GM12864 (cell line): Measurements from ENCODE around the gene EIF5AL1.
"Not testable (repeated sequence)": the region's sequence is repeated elsewhere in the genome, so short reads cannot be mapped to it uniquely, and the experiment has no call there.

ENCODE experiments used
- DNase-seq: peaks from one replicate; pipeline ENCODE4 v3.0.0-alpha.2; 2011; ENCODE audit warnings: low read depth
- H3K4me3 ChIP-seq: 2 replicates; pipeline ENCODE4 v1.5.1; 2011; ENCODE audit warnings: mild to moderate bottlenecking, low read depth, low read length, control low read depth
- TF ChIP-seq, protein P1 (sequence below): IDR thresholded peaks from 2 replicates; pipeline ENCODE4 v1.5.1; 2011; ENCODE audit warnings: low read depth, mild to moderate bottlenecking, moderate library complexity, low read length, control low read depth, inconsistent platforms; ENCODE audit errors: missing control alignments

The EIF5AL1 gene

DNA sequence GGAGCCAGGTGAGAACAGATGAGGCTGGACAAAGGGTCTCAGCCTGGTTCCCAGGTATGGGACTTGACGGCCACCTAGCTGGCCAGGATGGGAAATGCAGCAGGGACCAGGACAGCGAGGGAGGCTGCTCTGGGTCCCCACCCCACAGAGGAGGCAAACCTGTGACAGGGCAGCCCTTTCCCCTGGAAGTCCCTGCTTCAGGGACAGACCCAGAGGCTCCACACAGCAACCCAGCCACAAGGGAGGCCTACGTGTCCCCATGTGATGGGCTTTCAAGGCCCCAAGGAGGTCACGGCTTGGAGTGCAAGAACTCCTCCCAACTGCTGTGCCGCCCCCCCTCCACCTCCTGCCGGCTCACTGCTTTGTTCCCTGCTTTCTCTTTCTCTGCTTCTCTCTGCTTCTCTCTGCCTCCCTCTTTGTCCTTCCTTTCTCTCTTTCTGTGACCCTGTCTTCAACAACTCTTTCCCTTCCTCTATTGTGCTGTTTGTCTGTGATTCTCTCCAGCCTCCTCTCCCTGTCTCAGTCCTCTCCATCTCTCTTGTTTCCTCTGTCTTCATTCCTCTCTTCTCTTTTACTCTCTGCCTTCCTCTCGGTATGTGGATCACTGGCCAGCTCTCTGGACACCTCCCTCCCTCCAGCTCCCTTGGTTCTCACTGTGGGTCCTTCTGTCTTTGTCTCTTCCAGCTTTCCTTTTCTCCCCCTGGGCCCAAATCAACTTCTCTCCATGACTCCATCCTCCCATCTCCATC lies 9.6 kb upstream of the EIF5AL1 start:
- DNase-seq: no peak
- TF ChIP-seq, protein P1, sequence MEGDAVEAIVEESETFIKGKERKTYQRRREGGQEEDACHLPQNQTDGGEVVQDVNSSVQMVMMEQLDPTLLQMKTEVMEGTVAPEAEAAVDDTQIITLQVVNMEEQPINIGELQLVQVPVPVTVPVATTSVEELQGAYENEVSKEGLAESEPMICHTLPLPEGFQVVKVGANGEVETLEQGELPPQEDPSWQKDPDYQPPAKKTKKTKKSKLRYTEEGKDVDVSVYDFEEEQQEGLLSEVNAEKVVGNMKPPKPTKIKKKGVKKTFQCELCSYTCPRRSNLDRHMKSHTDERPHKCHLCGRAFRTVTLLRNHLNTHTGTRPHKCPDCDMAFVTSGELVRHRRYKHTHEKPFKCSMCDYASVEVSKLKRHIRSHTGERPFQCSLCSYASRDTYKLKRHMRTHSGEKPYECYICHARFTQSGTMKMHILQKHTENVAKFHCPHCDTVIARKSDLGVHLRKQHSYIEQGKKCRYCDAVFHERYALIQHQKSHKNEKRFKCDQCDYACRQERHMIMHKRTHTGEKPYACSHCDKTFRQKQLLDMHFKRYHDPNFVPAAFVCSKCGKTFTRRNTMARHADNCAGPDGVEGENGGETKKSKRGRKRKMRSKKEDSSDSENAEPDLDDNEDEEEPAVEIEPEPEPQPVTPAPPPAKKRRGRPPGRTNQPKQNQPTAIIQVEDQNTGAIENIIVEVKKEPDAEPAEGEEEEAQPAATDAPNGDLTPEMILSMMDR: no peak
- no peak overlapping the region for H3K4me3 ChIP-seq

DNA sequence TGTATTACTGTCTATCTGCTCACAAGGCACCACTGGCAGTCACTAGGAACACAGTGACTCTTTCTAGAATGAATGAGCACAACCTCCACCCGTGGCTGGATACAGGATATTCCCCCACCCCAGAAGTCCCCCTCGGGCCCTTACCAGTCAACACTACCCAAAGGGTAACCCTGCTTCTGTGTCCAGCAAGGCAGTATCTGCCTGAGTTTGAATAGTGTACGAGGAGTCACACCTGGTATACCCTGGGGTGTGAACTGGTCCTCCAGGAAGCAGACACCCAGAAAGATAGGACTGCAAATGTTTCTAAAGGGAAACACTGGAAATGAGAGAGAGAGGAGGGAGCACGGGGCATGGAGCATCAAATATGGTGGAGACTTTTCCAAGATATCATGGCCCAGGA lies 8.5 kb upstream of the EIF5AL1 start:
- H3K4me3 ChIP-seq, DNase-seq: not testable (repeated sequence)

DNA sequence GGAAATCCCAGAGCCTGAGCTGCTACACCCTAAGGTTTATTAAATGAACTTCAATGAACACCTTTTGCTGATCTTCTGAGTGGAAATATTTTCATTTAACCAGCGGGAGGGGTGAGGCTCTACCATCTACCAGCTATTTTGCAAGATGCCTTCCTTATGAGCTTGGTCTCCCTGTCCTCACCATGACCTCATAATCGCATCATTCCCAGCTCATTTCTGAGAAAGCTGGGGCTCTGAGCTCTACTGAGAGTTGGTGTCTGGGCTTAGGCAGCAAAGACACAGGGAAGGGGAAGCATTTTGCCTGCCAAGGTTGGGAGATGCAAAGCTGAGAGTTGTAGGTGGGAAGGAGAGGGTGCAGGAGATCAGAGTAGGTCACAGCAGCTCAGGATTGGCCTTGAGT lies 7.8 kb upstream of the EIF5AL1 start:
- H3K4me3 ChIP-seq, DNase-seq: not testable (repeated sequence)

DNA sequence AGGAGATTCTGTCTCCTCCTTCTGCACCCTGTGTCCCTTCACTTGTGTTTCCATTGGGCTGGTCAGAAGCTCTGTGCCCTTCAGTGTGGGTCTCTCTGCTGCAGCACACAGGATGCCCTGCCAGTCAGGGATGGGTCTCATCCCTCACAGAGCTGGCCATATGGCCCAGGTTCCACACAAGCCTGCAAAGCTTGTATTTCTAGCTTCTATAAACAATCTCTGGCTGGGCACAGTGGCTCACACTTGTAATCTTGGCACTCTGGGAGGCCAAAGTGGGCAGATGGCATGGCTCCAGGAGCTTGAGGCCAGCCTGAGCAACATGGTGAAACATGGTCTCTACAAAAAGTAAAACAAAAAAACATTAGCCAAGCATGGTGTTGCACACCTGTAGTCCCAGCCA lies 7.0 kb upstream of the EIF5AL1 start:
- not testable (repeated sequence) for DNase-seq, H3K4me3 ChIP-seq

DNA sequence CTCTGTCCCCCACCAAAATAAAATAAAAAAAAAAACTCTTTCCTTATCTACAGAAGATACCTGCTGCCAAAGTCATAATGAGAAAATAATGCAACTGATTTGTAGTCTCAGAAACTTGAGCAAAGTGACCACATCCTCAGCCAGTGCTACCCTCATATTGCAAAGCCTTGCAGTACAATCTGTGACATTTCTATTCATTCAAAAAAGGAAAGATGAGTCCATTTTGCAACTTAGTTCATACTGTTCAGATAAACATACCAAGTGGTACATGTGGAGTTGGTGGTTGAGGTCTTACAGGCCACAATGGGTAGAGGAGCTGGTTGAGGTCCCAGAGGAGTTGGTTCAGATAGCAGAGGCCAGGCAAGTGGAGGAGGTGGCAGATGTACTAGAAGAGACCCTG lies 6.5 kb upstream of the EIF5AL1 start:
- H3K4me3 ChIP-seq: no peak overlapping the region
- TF ChIP-seq, protein P1: no peak
- no peak for DNase-seq

DNA sequence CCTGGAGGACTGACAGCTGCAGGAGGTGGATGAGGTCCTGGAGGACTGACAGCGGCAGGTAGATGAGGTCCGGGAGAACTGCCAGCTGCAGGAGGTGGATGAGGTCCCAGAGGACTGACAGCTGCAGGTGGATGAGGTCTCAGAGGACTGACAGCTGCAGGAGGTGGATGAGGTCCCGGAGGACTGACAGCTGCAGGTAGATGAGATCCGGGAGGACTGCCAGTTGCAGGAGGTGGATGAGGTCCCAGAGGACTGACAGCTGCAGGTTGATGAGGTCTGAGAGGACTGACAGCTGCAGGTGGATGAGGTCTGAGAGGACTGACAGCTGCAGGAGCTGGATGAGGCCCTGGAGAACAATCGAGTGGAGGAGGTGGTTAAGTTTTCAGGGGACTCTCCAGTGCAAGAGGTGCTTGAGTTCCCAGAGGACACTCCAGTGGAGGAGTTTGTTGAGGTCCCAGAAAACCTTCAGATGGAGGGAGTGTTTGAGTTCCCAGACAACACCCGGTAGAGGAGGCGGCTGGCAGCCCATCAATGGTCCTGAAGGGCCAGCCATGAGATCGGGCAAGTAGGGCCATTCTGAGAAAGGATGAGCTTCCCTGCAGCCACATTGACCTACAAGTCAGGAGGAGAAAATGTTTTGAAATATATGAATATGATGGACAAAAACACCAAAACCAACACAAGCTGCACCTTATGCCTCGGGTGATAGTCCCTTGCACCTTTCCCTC lies 4.7 kb upstream of the EIF5AL1 start:
- no peak overlapping the region for H3K4me3 ChIP-seq
- DNase-seq: no peak
- TF ChIP-seq, protein P1: no peak

DNA sequence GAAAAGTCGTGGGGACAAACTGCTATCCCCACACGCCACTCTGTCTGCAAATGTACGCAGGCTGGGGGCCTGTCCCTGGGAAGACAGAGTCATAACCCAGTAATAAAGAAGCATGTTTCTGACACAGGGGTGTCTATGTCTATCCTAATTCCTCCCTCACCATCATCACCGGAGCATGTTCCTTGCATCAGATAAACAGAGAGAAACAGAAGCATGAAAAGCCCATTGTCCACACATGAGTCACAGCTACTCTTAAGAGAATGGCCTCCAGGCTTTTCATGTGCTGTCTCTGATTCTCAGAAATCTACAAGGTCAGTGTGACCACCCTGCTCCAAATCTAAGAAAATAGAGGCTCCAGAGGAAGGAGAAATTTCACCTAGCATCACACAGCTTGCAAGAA lies 4.1 kb upstream of the EIF5AL1 start:
- DNase-seq, H3K4me3 ChIP-seq: not testable (repeated sequence)

DNA sequence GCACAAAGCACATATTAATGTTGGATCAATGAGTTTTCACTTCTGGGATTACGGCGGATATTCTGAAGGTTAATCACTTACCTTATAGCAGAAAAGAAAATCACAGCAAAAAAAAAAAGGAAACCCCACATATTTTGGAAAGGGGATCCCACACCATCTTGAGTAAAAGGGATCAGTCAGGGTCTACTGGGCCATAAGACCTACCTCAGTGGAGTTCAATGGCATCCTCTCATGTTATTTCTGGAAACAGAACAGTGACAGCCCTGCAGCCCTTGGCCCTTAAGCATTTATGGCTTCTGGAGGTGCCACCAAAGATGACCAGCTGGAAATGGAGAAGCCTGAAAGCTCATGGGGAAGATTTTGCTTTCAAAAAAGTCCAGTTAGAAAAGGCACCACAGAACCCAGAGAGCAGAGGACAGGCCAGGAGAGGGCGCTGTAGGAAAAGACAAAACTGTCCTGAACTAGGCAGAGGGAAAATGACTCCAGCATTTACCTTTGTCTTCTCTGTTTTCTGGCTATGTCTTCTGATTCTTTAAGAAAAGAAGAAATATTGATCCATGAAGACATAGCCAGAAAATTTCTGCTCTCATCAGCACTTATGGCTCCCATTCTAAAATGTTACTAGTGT lies 2.9 kb upstream of the EIF5AL1 start:
- H3K4me3 ChIP-seq, DNase-seq: not testable (repeated sequence)

DNA sequence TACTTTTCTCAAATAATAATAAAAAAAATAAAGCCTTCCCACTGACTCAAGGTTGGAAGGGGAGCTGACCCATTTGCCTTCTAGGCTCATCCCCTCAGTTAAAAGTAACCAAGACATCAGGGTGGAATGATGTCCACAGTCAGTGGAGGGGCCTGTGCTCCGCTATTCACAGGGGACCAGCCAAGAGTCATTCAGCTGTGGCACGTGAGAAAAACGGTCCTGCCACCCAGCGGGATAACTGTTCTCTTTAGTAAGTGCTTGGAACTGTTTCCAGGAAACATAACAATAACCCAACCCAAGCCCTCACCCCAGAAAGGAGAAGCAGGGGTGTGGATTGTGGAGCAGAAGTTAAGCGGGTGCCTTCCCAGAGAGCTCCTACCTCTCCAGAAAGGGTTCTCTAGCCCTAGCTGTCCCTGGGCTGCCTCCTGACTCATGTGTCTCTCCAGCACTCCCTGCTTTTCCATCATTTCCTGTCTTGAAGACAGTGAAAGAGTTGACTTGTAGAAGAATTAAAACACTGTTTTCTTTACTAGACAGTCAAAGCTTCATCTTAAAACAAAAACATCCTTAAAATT lies 2.3 kb upstream of the EIF5AL1 start:
- H3K4me3 ChIP-seq, DNase-seq: not testable (repeated sequence)

DNA sequence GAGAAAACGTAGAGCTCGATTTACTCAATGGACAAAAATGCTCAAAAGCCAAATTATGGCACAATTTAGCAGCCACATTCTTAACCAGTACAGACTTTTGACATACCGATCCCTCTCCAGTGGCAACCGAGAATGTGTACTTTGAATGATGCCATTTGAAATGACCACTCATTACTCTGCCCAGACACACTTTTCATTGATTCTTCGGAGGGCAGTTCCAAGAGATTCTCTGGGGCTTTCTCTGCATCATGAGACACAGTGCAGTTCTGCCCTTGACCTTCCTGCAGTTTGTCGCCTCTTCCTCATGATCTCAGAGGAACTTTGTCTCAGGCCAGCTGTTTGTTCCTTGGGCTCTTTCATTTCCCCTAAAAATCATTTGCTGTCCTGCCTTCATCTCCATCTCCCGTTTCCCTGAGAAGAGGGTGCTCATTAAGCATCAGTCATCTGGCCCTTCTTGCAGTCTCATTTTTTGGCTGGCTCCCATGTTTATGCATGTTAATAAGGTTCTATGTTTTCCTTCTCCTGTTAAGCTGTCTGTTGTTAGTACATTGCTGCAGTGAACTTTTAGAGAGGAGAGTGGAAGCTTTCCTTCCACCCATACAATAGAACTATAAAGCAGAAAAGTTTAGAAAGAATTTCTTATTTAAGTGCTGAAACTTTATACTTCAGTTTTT lies 4.3 kb downstream of the EIF5AL1 start:
- not testable (repeated sequence) for DNase-seq

DNA sequence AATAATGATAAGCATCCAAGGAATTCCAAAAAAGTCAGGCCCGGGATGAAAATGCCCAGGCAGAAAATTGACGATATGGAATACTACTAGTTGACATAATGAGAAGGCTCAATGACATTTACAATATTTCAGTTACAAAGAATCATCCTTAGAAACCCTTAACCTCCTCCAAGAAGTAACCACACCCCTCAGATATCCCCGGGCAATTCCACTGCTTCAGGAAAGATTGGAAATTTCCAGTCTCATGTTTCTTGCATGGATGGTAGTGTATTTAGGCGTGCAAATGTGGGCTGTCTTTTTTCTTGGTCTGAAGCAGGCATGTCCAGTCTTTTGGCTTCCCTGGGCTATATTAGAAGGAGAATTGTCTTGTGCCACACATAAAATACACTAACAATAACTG lies 5.2 kb downstream of the EIF5AL1 start:
- DNase-seq, H3K4me3 ChIP-seq: not testable (repeated sequence)

More for the DNA sequence above, 4.3 kb downstream of the EIF5AL1 start:
- not testable (repeated sequence) for H3K4me3 ChIP-seq

DNA sequence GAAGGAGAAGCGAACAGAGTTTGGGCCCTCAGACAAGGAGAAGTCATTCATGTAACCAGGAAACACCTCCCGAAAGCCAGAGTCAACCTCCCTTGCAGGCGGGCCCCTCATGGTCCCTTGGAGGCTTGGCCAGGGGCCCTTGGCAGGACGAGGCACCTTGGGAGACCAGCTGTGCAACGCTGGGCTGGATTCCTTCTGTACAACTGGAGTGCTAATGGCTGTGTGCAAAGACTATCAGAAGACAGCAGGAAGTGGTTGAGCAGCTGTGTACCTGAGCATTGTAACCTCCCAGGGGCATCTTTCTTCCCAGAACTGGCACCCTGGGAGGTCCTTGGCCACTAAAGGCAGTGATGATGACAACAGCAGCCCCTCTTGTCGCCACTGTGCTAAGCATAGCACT lies 9.4 kb downstream of the EIF5AL1 start:
- H3K4me3 ChIP-seq, DNase-seq: not testable (repeated sequence)

DNA sequence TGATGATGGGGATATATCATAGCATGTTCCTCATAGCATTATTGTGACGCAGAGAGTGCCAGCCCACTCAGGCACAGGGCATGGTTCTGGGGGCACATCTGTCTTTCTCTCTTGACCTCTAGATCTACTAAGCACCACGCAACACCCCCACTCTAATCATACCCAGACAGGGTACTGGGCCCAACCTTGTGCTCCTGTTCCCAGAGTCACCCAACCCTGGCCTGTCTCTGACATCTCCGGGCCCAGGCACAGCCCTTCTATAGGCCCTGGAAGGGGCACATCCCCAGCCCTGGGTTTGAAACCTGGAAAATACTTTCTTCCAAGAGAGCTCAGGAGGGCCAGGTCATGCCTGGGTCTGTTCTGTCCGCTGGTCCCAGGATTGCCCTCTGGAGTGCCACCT lies 10.1 kb downstream of the EIF5AL1 start:
- DNase-seq, H3K4me3 ChIP-seq: not testable (repeated sequence)

DNA sequence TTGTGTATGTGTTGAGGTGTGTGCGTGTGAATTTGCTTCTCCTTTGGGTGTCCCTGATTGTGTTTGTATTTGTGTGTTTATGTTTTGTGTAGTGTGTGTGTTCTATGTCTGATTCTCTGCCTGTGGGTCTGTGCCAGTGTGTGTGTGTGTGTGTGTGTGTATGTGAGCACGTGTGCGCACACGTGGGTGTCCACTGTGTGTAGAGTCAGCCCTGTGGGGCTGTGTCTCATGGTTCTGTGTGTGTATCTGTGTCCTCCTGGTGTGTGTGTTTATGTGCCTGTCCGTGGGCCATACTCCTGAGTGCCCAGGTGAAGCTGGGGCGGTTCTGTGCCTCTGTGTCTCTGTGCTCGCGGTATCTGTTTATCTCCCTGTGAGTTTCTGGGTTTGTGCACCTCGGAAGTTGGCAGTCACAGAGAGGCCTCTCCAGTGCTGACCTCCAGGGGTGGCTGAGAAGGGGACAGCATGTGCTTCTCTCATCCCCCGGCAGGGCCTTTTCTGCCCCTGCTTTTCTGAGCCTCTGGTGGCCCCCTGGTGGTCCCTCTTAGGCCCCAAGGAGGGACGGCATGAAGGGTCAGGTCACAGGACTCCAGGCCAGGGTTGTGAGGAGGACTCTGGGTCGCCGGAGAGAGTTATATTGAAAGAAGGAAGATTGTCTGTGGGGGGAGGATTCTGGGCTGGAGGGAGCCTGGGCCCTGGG lies 11.0 kb downstream of the EIF5AL1 start:
- DNase-seq: not testable (repeated sequence)

More for the DNA sequence above, 11.0 kb downstream of the EIF5AL1 start:
- H3K4me3 ChIP-seq: not testable (repeated sequence)
